Measurements from ENCODE around the gene BAZ1B. TPM values are rescaled to one million over a fixed set of nuclear protein-coding genes. Genes with fewer than 3 reads are reported as not detected.

BAZ1B gene
- total and polyA plus RNA-seq, 2 donors from 2014 or later = 10.4 to 52.0 TPM

- Histone ChIP-seq H3K9me3 (ENCODE audit: control insufficient read depth in 2 of 3, insufficient read depth in 1 of 3, low read length in 3 of 3) (no peaks in the 10 kb centered on the region), H3K27ac (ENCODE audit: low read depth in 2 of 2, low read length in 2 of 2) (peak overlapping the region; percentile 89 to 91), H3K27me3 (ENCODE audit: control insufficient read depth, insufficient read depth, low read length) (no peaks in the 10 kb centered on the region), H3K9ac (ENCODE audit: low read length in 3 of 3) (peak overlapping the region in 2 of 3 donors; percentile 57 to 85), H3K4me1 (ENCODE audit: control insufficient read depth in 2 of 3, insufficient read depth in 2 of 3, low read depth in 1 of 3, low read length in 3 of 3) (peaks cover 0 to 20% (median 16%) of the 10 kb centered on the region in 3 donors), H3K4me3 (ENCODE audit: low read length in 3 of 3) (peak overlapping the region; percentile 19 to 82 (median 80)), H3K36me3 (ENCODE audit: control insufficient read depth in 2 of 3, insufficient read depth in 3 of 3, low read length in 3 of 3) (peaks cover 0 to 2% (median 0%) of the 10 kb centered on the region in 3 donors)
- DNase-seq (peak in 1 of 5 donors; percentile 43), FAIRE-seq (no peak)
- TF ChIP-seq CTCF (IDR thresholded peaks at IDR 0.05; ENCODE audit: borderline replicate concordance, extremely low read depth, insufficient read depth) = no peak
- intact Hi-C loops (cut with DNase I) = no loop called here
Measured at GRCh38 chr7:73521636-73522104, 423 bp downstream of the BAZ1B start.

- no peak for TF ChIP-seq CTCF (IDR thresholded peaks at IDR 0.05; ENCODE audit: borderline replicate concordance, extremely low read depth, insufficient read depth)
- Histone ChIP-seq H3K4me3 (ENCODE audit: low read length in 3 of 3) (peak overlapping the region; percentile 47 to 82 (median 80)), H3K9me3 (ENCODE audit: control insufficient read depth in 2 of 3, insufficient read depth in 1 of 3, low read length in 3 of 3) (no peaks in the 10 kb centered on the region), H3K36me3 (ENCODE audit: control insufficient read depth in 2 of 3, insufficient read depth in 3 of 3, low read length in 3 of 3) (peaks cover 0 to 2% (median 0%) of the 10 kb centered on the region in 3 donors), H3K27me3 (ENCODE audit: control insufficient read depth, insufficient read depth, low read length) (no peaks in the 10 kb centered on the region), H3K27ac (ENCODE audit: low read depth in 2 of 2, low read length in 2 of 2) (peak overlapping the region; percentile 89 to 91), H3K9ac (ENCODE audit: low read length in 3 of 3) (peak overlapping the region; percentile 8 to 85 (median 57)), H3K4me1 (ENCODE audit: control insufficient read depth in 2 of 3, insufficient read depth in 2 of 3, low read depth in 1 of 3, low read length in 3 of 3) (peaks cover 0 to 20% (median 16%) of the 10 kb centered on the region in 3 donors)
- FAIRE-seq (no peak), DNase-seq (peak in 3 of 5 donors; percentile 14 to 41 (median 40))
- intact Hi-C loops (cut with DNase I) = no loop called here
Measured at GRCh38 chr7:73520673-73521635, 1.1 kb downstream of the BAZ1B start.

- no peak for TF ChIP-seq CTCF (IDR thresholded peaks at IDR 0.05; ENCODE audit: borderline replicate concordance, extremely low read depth, insufficient read depth)
- peak in 1 of 5 donors; percentile 17 for DNase-seq
- no peaks in the 10 kb centered on the region for H3K27me3 ChIP-seq (ENCODE audit: control insufficient read depth, insufficient read depth, low read length)
- H3K9me3 ChIP-seq (ENCODE audit: control insufficient read depth in 2 of 3, insufficient read depth in 1 of 3, low read length in 3 of 3) = no peaks in the 10 kb centered on the region
- H3K4me3 ChIP-seq (ENCODE audit: low read length in 3 of 3) = peak overlapping the region; percentile 2 to 82 (median 80)
- FAIRE-seq = no peak
- peaks cover 0 to 4% (median 2%) of the 10 kb centered on the region in 3 donors for H3K36me3 ChIP-seq (ENCODE audit: control insufficient read depth in 2 of 3, insufficient read depth in 3 of 3, low read length in 3 of 3)
- peak overlapping the region; percentile 16 to 69 for H3K27ac ChIP-seq (ENCODE audit: low read depth in 2 of 2, low read length in 2 of 2)
- intact Hi-C loops (cut with DNase I) = no loop called here
- peak overlapping the region in 2 of 3 donors; percentile 57 to 85 for H3K9ac ChIP-seq (ENCODE audit: low read length in 3 of 3)
- H3K4me1 ChIP-seq (ENCODE audit: control insufficient read depth in 2 of 3, insufficient read depth in 2 of 3, low read depth in 1 of 3, low read length in 3 of 3) = peaks cover 0 to 20% (median 16%) of the 10 kb centered on the region in 3 donors
Measured at GRCh38 chr7:73519867-73520672, 2.0 kb downstream of the BAZ1B start.

All from kidney (tissue), 14 donors.